ENCODE data around the gene PAK5. TPM values are rescaled to one million over a fixed set of nuclear protein-coding genes. Genes with fewer than 3 reads are reported as not detected.

PAK5 gene
- polyA plus RNA-seq, 6 donors from 2014 or later, result not detected

- H3K4me3 Mint-ChIP-seq, result no peak overlapping the region
- H3K27me3 Mint-ChIP-seq, result peaks cover 0 to 7% (median 0%) of the 10 kb centered on the region in 3 donors
- no peak overlapping the region for H3K27ac Mint-ChIP-seq
- no peaks in the 10 kb centered on the region for H3K4me1 Mint-ChIP-seq
- no peaks in the 10 kb centered on the region for H3K9me3 Mint-ChIP-seq
- ATAC-seq (ENCODE audit: low read depth in 2 of 2), result no peak
- no peaks in the 10 kb centered on the region for H3K36me3 Mint-ChIP-seq
- DNase-seq, result no peak
These were observed 304.9 kb downstream of the PAK5 start for GRCh38 chr20:9534025-9534424.

- no peak overlapping the region for H3K4me3 Mint-ChIP-seq
- H3K9me3 Mint-ChIP-seq, result no peaks in the 10 kb centered on the region
- no peak for DNase-seq
- no peaks in the 10 kb centered on the region for H3K4me1 Mint-ChIP-seq
- ATAC-seq (ENCODE audit: low read depth in 2 of 2), result no peak
- H3K27ac Mint-ChIP-seq, result no peak overlapping the region
- H3K36me3 Mint-ChIP-seq, result no peaks in the 10 kb centered on the region
- H3K27me3 Mint-ChIP-seq, result peaks cover 0 to 7% (median 5%) of the 10 kb centered on the region in 3 donors
These were observed 306.6 kb downstream of the PAK5 start for GRCh38 chr20:9532069-9532838.

GRCh38 chr20:9531581-9531980, 307.3 kb downstream of the PAK5 start:
- DNase-seq, result no peak
- H3K9me3 Mint-ChIP-seq, result no peaks in the 10 kb centered on the region

GRCh38 chr20:9523636-9524035, 315.2 kb downstream of the PAK5 start:
- no peak for DNase-seq
- no peak overlapping the region for H3K27ac Mint-ChIP-seq
- no peak for ATAC-seq (ENCODE audit: low read depth in 2 of 2)

More at GRCh38 chr20:9531581-9531980, 307.3 kb downstream of the PAK5 start:
- Mint-ChIP-seq H3K36me3 (no peaks in the 10 kb centered on the region), H3K27ac (no peak overlapping the region), H3K4me3 (no peak overlapping the region), H3K27me3 (peaks cover 0 to 7% (median 5%) of the 10 kb centered on the region in 3 donors), H3K4me1 (no peaks in the 10 kb centered on the region)
- no peak for ATAC-seq (ENCODE audit: low read depth in 2 of 2)

GRCh38 chr20:9520086-9520485, 318.8 kb downstream of the PAK5 start:
- Mint-ChIP-seq H3K27ac (no peak overlapping the region), H3K27me3 (peaks cover 38 to 40% (median 39%) of the 10 kb centered on the region in 3 donors), H3K4me3 (no peak overlapping the region), H3K4me1 (peaks cover 7 to 18% (median 17%) of the 10 kb centered on the region in 3 donors), H3K9me3 (no peaks in the 10 kb centered on the region), H3K36me3 (no peaks in the 10 kb centered on the region)
- ATAC-seq (ENCODE audit: low read depth in 2 of 2), result no peak
- no peak for DNase-seq

More at GRCh38 chr20:9523636-9524035, 315.2 kb downstream of the PAK5 start:
- H3K9me3 Mint-ChIP-seq, result no peaks in the 10 kb centered on the region
- no peak overlapping the region for H3K4me3 Mint-ChIP-seq
- H3K36me3 Mint-ChIP-seq, result no peaks in the 10 kb centered on the region
- peaks cover 14 to 29% (median 16%) of the 10 kb centered on the region in 3 donors for H3K27me3 Mint-ChIP-seq
- no peaks in the 10 kb centered on the region for H3K4me1 Mint-ChIP-seq

GRCh38 chr20:9518576-9519175, 320.2 kb downstream of the PAK5 start:
- no peaks in the 10 kb centered on the region for H3K36me3 Mint-ChIP-seq
- no peaks in the 10 kb centered on the region for H3K9me3 Mint-ChIP-seq
- ATAC-seq (ENCODE audit: low read depth in 2 of 2) (no peak), DNase-seq (no peak)
- peaks cover 7 to 32% (median 28%) of the 10 kb centered on the region in 3 donors for H3K4me1 Mint-ChIP-seq
- peak overlapping the region in 1 of 8 donors; percentile 8 for H3K4me3 Mint-ChIP-seq
- H3K27me3 Mint-ChIP-seq, result peaks cover 44 to 54% (median 44%) of the 10 kb centered on the region in 3 donors
- no peak overlapping the region for H3K27ac Mint-ChIP-seq

GRCh38 chr20:9517297-9518162, 321.3 kb downstream of the PAK5 start:
- H3K27me3 Mint-ChIP-seq, result peaks cover 44 to 54% (median 44%) of the 10 kb centered on the region in 3 donors
- H3K36me3 Mint-ChIP-seq, result no peaks in the 10 kb centered on the region
- no peak for ATAC-seq (ENCODE audit: low read depth in 2 of 2)
- peaks cover 7 to 32% (median 28%) of the 10 kb centered on the region in 3 donors for H3K4me1 Mint-ChIP-seq
- no peak overlapping the region for H3K27ac Mint-ChIP-seq
- no peak for DNase-seq
- H3K9me3 Mint-ChIP-seq, result peaks cover 0 to 1% (median 0%) of the 10 kb centered on the region in 7 donors
- peak overlapping the region in 1 of 8 donors; percentile 8 for H3K4me3 Mint-ChIP-seq

- peaks cover 35 to 59% (median 44%) of the 10 kb centered on the region in 3 donors for H3K27me3 Mint-ChIP-seq
- no peak overlapping the region for H3K27ac Mint-ChIP-seq
- H3K36me3 Mint-ChIP-seq, result no peaks in the 10 kb centered on the region
- peaks cover 7 to 37% (median 32%) of the 10 kb centered on the region in 3 donors for H3K4me1 Mint-ChIP-seq
- H3K9me3 Mint-ChIP-seq, result peaks cover 0 to 2% (median 0%) of the 10 kb centered on the region in 7 donors
- ATAC-seq (ENCODE audit: low read depth in 2 of 2) (no peak), DNase-seq (no peak)
- H3K4me3 Mint-ChIP-seq, result peak overlapping the region; percentile 67 to 90 (median 80)
These were observed 322.5 kb downstream of the PAK5 start for GRCh38 chr20:9516234-9516871.

GRCh38 chr20:9515741-9516233, 323.1 kb downstream of the PAK5 start:
- Mint-ChIP-seq H3K27me3 (peaks cover 35 to 58% (median 39%) of the 10 kb centered on the region in 3 donors), H3K27ac (peak overlapping the region in 2 of 6 donors; percentile 38), H3K9me3 (peaks cover 0 to 2% (median 0%) of the 10 kb centered on the region in 7 donors), H3K36me3 (no peaks in the 10 kb centered on the region), H3K4me3 (peak overlapping the region; percentile 67 to 90 (median 80)), H3K4me1 (peaks cover 9 to 43% (median 34%) of the 10 kb centered on the region in 3 donors)
- DNase-seq (no peak), ATAC-seq (ENCODE audit: low read depth in 2 of 2) (peak in 1 of 2 donors; percentile 62)

- no peak overlapping the region for H3K27ac Mint-ChIP-seq
These were observed 323.7 kb downstream of the PAK5 start for GRCh38 chr20:9515214-9515585.

GRCh38 chr20:9514461-9515213, 324.2 kb downstream of the PAK5 start, which contains the start of gene LAMP5:
LAMP5 (plus strand) TSS chr20:9514590; CDS start chr20:9514853, 263 bp downstream.
- H3K4me3 Mint-ChIP-seq, result peak within 1 kb of the TSS; percentile 67 to 90 (median 80)
- H3K27ac Mint-ChIP-seq, result peak within 1 kb of the TSS in 3 of 6 donors; percentile 15 to 33 (median 33)

More at GRCh38 chr20:9515214-9515585, 323.7 kb downstream of the PAK5 start:
- Mint-ChIP-seq H3K36me3 (no peaks in the 10 kb centered on the region), H3K9me3 (peaks cover 0 to 2% (median 0%) of the 10 kb centered on the region in 7 donors), H3K4me3 (peak overlapping the region; percentile 67 to 90 (median 80)), H3K27me3 (peaks cover 35 to 52% (median 35%) of the 10 kb centered on the region in 3 donors), H3K4me1 (peaks cover 10 to 45% (median 35%) of the 10 kb centered on the region in 3 donors)
- DNase-seq (no peak), ATAC-seq (ENCODE audit: low read depth in 2 of 2) (no peak)

GRCh38 chr20:9514072-9514460, 324.8 kb downstream of the PAK5 start:
- peaks cover 0 to 2% (median 0%) of the 10 kb centered on the region in 7 donors for H3K9me3 Mint-ChIP-seq
- H3K27ac Mint-ChIP-seq, result peak overlapping the region in 1 of 6 donors; percentile 33
- peak overlapping the region in 6 of 8 donors; percentile 55 to 88 (median 72) for H3K4me3 Mint-ChIP-seq
- DNase-seq (no peak), ATAC-seq (ENCODE audit: low read depth in 2 of 2) (no peak)
- no peaks in the 10 kb centered on the region for H3K36me3 Mint-ChIP-seq
- peaks cover 34 to 54% (median 46%) of the 10 kb centered on the region in 3 donors for H3K27me3 Mint-ChIP-seq
- H3K4me1 Mint-ChIP-seq, result peaks cover 14 to 51% (median 38%) of the 10 kb centered on the region in 3 donors

More at GRCh38 chr20:9514461-9515213, 324.2 kb downstream of the PAK5 start, which contains the start of gene LAMP5:
- Mint-ChIP-seq H3K9me3 (peaks cover 0 to 2% (median 0%) of the 10 kb centered on the region in 7 donors), H3K36me3 (no peaks in the 10 kb centered on the region), H3K27me3 (peaks cover 31 to 49% (median 40%) of the 10 kb centered on the region in 3 donors), H3K4me1 (peaks cover 10 to 45% (median 35%) of the 10 kb centered on the region in 3 donors)
- DNase-seq (no peak), ATAC-seq (ENCODE audit: low read depth in 2 of 2) (peak; percentile 49 to 71)

Measured in naive B cell (primary cell).